NCI-H2196 (cell line): ENCODE measurements around the gene USP43.

Source experiments
- DNase-seq: peaks from one replicate; lab custom pipeline; 2025; ENCODE audit not compliant: unreplicated experiment; lab: John Stamatoyannopoulos, UW

USP43 gene

DNA sequence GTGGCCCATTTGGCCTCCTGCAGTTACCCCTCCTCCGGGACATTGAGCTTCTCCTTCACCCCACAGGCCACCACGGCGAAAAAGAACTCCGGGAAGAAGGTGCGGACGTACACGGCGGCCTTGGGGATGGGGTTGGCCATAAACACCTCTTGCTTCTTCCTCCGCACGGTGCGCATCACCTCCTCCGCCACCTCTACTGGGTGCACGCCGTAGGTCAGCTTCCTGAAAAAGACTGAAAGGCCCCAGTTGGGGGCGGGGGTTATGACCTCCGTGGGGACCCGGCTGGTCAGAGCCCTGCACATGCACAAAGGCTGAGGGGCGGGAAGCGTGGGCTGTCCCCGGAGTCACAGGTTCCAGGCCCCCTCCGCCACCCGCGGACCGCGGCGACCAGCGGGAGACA lies 126.1 kb downstream of the USP43 start:
- no peak for DNase-seq

DNA sequence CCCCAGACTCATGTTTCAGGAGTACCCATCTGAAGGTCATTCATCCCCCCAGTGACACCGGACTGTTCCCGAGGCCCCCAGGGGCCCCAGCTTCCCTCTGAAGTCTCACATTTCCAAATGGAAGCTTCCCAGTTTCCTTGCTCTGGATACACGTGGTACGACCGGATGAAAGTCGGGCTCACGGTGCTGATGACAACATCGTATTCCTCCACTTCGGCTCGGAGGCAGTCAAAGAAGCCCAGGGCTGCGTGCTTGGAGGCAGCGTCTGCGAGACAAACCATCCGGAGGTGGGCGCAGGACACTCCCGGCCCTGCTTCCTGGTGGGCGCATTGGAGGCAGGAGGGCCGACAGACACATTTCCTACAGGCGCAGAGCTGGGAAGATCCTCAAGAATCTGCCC lies 127.3 kb downstream of the USP43 start:
- DNase-seq: no peak

DNA sequence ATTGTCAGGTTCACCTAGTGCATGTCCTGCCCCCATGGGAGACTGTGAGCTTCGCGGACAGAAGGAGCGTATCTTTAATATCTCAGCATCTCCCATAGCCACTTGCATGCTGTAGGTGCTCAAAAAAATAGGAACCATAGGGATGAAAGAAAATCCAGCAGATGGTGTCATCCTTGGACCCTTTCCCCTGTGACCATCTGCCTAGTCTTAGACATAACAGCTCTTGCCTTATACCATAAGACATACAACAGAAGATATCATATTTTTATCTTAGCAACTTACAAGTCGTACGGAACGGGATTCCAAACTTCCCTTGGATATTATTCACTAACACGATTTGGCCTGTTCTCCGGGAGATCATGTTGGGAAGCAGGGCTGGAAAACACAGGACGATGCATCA lies 131.6 kb downstream of the USP43 start:
- no peak for DNase-seq
